Fibroblast of skin of abdomen (primary cell): ENCODE measurements around the gene SLC41A3.
A peak's percentile ranks its signal among the peaks of the same experiment; 100 is the strongest.

Experiments used
- DNase-seq: peaks from one replicate; pipeline ENCODE4 v3.0.0-alpha.2; 2013

The SLC41A3 gene

GRCh38 chr3:126119976-126120375 is 36.1 kb upstream of the SLC41A3 start:
- no peak for DNase-seq

GRCh38 chr3:126119008-126119675 is 35.2 kb upstream of the SLC41A3 start:
- no peak for DNase-seq

GRCh38 chr3:126118591-126118990 is 34.7 kb upstream of the SLC41A3 start:
- DNase-seq = no peak

GRCh38 chr3:126117786-126118185 is 33.9 kb upstream of the SLC41A3 start:
- DNase-seq = no peak

- no peak for DNase-seq
These were observed 33.3 kb upstream of the SLC41A3 start for GRCh38 chr3:126117212-126117611.

GRCh38 chr3:126116526-126116925 is 32.6 kb upstream of the SLC41A3 start:
- DNase-seq = no peak

- DNase-seq = no peak
These were observed 30.8 kb upstream of the SLC41A3 start for GRCh38 chr3:126114443-126115386.

- peak; percentile 5 for DNase-seq
These were observed 30.0 kb upstream of the SLC41A3 start for GRCh38 chr3:126113733-126114442.

- DNase-seq = no peak
These were observed 29.3 kb upstream of the SLC41A3 start for GRCh38 chr3:126113238-126113555.

- no peak for DNase-seq
These were observed 28.8 kb upstream of the SLC41A3 start for GRCh38 chr3:126112531-126113237.

- no peak for DNase-seq
These were observed 27.9 kb upstream of the SLC41A3 start for GRCh38 chr3:126111566-126112475.

GRCh38 chr3:126111126-126111551 is 27.2 kb upstream of the SLC41A3 start:
- no peak for DNase-seq

GRCh38 chr3:126110431-126111125 is 26.7 kb upstream of the SLC41A3 start:
- no peak for DNase-seq

GRCh38 chr3:126109880-126110235 is 25.9 kb upstream of the SLC41A3 start:
- no peak for DNase-seq

GRCh38 chr3:126109146-126109879 is 25.4 kb upstream of the SLC41A3 start:
- no peak for DNase-seq

GRCh38 chr3:126108676-126109050 is 24.7 kb upstream of the SLC41A3 start:
- DNase-seq = no peak

GRCh38 chr3:126107957-126108675 is 24.2 kb upstream of the SLC41A3 start:
- no peak for DNase-seq

GRCh38 chr3:126107203-126107939 is 23.4 kb upstream of the SLC41A3 start:
- no peak for DNase-seq
